HG02763 (cell line): ENCODE results near the gene SAMD15.
"Not testable (repeated sequence)": the region's sequence is repeated elsewhere in the genome, so short reads cannot be mapped to it uniquely, and the experiment has no call there.

Experiments used
- ATAC-seq: cut with Tn5 transposase; IDR thresholded peaks from one replicate; pipeline ENCODE4 v1.9.1; 2021; ENCODE audit warnings: mild to moderate bottlenecking, moderate library complexity; ENCODE audit not compliant: unreplicated experiment

Gene SAMD15

GRCh38 chr14:77376771-77377501 lies at the start of gene SAMD15, which contains the start of gene TMED8:
Gene SAMD15 (plus strand): TSS chr14:77377379. CDS start chr14:77377419, 40 bp downstream.
Gene TMED8 (minus strand): TSS chr14:77377094. CDS start chr14:77377053, 41 bp downstream.
- ATAC-seq, result peak; percentile 84

- ATAC-seq, result no peak
These were observed 47.3 kb upstream of the SAMD15 start for GRCh38 chr14:77329872-77330271.

GRCh38 chr14:77335576-77335975 lies 41.6 kb upstream of the SAMD15 start:
- ATAC-seq, result no peak

GRCh38 chr14:77337255-77337654 lies 39.9 kb upstream of the SAMD15 start:
- not testable (repeated sequence) for ATAC-seq

GRCh38 chr14:77337880-77338279 lies 39.3 kb upstream of the SAMD15 start:
- no peak for ATAC-seq

GRCh38 chr14:77338302-77338701 lies 38.9 kb upstream of the SAMD15 start:
- no peak for ATAC-seq

- no peak for ATAC-seq
These were observed 37.8 kb upstream of the SAMD15 start for GRCh38 chr14:77339407-77339806.

- ATAC-seq, result no peak
These were observed 36.8 kb upstream of the SAMD15 start for GRCh38 chr14:77340389-77340788.

- no peak for ATAC-seq
These were observed 34.3 kb upstream of the SAMD15 start for GRCh38 chr14:77342726-77343397.

GRCh38 chr14:77343662-77344061 lies 33.5 kb upstream of the SAMD15 start:
- no peak for ATAC-seq

- no peak for ATAC-seq
These were observed 32.7 kb upstream of the SAMD15 start for GRCh38 chr14:77344377-77344996.

- ATAC-seq, result no peak
These were observed 30.7 kb upstream of the SAMD15 start for GRCh38 chr14:77346495-77346894.

GRCh38 chr14:77347751-77348150 lies 29.4 kb upstream of the SAMD15 start:
- no peak for ATAC-seq

GRCh38 chr14:77353469-77354141 lies 23.6 kb upstream of the SAMD15 start:
- ATAC-seq, result no peak

GRCh38 chr14:77355811-77356210 lies 21.4 kb upstream of the SAMD15 start:
- ATAC-seq, result no peak

- no peak for ATAC-seq
These were observed 20.3 kb upstream of the SAMD15 start for GRCh38 chr14:77356899-77357298.

- ATAC-seq, result no peak
These were observed 17.6 kb upstream of the SAMD15 start for GRCh38 chr14:77359626-77360025.

GRCh38 chr14:77364146-77364545 lies 13.0 kb upstream of the SAMD15 start:
- no peak for ATAC-seq

GRCh38 chr14:77369285-77369684 lies 7.9 kb upstream of the SAMD15 start:
- ATAC-seq, result no peak

GRCh38 chr14:77372304-77372841 lies 4.8 kb upstream of the SAMD15 start:
- peak; percentile 28 for ATAC-seq
